C4-2B (cell line): ENCODE data around the gene ARRDC3.

ENCODE experiments used
- H3K27ac ChIP-seq: fragments of 450-650 bp; 2 replicates; pipeline ENCODE4 v1.5.1; 2017
- CTCF ChIP-seq: fragments of 450-650 bp; conservative IDR thresholded peaks from 2 replicates; pipeline ENCODE4 v1.5.1; 2017; ENCODE audit warnings: mild to moderate bottlenecking
- ZFX ChIP-seq: fragments of 450-650 bp; IDR thresholded peaks from 2 replicates; pipeline ENCODE4 v1.6.1; 2017

The ARRDC3 gene

GRCh38 chr5:91419136-91419535, 36.0 kb upstream of the ARRDC3 start:
- H3K27ac ChIP-seq: no peak overlapping the region
- no peak for TF ChIP-seq ZFX
- TF ChIP-seq CTCF: no peak

DNA sequence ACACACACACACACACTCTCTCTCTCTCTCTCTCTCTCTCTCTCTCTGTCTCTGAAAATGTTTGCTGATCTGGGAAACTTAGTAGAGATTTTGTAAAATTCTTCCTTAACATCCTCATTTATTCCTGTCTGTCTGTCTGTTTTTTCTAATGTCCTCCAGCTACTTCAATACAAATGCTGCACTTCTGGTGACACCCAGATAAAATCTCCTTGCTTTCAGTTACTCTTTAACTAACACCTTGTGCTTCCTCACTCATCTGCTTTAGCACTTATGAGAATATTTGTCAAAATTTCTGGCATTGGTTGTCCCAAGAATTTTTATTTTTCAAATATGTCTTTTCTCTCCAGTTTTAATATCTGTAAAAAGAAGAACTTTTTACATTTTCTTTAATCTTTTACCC, 35.0 kb upstream of the ARRDC3 start:
- no peak for TF ChIP-seq CTCF
- no peak for TF ChIP-seq ZFX
- H3K27ac ChIP-seq: no peak overlapping the region

DNA sequence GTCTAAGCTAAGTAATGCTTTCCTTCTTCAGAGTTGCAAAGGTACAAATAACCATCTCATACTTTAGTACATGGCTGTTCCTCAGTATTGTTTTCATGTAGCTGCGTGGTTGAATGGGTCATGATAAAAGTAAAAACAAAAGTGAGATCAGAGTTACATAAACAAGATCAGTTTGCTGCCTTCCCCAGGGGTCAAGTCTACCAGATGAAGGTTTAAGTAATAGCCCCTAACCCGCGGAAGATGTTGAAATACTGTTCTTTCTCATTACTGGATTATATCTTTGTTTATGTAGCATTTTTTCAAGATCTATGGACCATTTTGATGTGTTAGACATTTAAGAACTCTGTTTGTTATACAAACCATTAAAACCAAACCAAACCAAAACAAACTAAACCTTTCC, 34.1 kb upstream of the ARRDC3 start:
- TF ChIP-seq CTCF (no peak), ZFX (no peak)
- no peak overlapping the region for H3K27ac ChIP-seq

DNA sequence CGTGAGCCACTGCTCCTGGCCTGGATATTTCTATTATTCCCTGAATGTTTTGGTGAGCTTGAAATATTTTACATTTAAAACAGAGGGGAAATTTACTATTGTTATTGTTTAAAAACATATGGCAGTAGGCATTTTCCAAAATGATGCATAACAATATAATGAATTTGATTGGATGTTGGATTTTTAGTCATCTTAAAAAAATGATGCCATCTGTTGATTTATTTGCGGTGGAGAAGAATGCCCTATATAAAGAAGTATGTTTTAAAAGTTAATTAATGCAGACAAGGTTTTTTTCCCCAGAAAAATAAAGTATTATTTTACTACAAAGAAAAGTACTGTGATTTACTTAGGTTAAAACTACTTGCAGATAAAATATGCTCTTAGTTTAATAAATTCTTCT, 33.4 kb upstream of the ARRDC3 start:
- TF ChIP-seq ZFX: no peak
- TF ChIP-seq CTCF: no peak

DNA sequence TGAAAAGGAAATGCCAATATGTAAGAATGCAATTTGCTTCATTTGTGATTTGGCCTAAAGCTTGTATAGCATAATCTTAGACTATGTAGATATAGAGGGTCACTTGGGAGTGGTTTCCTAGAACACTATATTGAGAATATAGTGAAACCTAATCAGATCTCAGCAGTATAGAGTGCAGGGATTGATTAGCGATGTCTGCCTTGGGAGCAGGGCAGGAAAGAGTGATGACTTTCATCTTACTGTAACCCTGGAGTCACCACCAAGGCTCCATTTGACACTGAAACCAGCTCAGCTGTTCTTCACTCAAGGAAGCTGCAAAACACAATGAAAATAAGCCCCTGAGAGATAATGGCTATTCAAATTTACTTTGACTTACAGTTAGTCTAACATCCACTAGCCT, 26.2 kb upstream of the ARRDC3 start:
- TF ChIP-seq ZFX (no peak), CTCF (no peak)
- no peak overlapping the region for H3K27ac ChIP-seq

More for the DNA sequence above, 33.4 kb upstream of the ARRDC3 start:
- no peak overlapping the region for H3K27ac ChIP-seq

DNA sequence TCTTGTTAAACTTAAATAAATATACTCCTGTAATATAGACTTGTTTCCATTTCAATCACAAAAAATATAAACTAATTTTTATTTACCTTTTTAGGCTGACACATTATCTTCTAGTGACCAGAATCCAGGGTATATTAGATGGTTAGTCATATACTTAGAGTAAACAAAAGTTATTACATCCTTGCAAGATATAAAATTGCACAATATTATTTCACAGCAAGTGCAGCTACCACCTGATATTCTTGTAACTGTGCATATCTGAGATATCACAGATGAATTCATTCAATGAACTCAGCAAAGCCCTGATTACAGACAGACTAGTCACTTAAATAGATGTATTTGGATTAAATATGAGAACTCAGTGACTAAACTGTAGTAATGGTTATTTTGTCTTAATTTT, 25.6 kb upstream of the ARRDC3 start:
- TF ChIP-seq ZFX (no peak), CTCF (no peak)
- no peak overlapping the region for H3K27ac ChIP-seq

DNA sequence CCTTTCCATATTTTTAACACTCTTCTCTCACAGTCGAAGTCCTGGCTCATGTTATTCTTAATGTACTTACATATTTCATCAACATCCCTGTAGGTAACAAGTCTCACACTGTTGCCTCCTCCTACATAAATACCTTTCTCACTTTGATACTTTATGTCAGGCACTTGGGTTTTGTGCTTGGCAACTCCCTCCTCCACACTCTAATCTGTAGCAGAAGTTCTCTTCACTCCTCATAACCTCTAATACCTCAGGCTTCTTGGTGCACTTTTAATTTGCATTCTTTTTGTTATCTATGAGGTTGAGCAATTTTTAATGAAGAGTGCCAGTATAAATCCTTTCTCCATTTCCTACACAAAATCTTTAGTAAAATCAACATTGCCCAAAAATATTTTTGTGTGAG, 24.1 kb upstream of the ARRDC3 start:
- no peak overlapping the region for H3K27ac ChIP-seq
- TF ChIP-seq ZFX: no peak
- no peak for TF ChIP-seq CTCF

DNA sequence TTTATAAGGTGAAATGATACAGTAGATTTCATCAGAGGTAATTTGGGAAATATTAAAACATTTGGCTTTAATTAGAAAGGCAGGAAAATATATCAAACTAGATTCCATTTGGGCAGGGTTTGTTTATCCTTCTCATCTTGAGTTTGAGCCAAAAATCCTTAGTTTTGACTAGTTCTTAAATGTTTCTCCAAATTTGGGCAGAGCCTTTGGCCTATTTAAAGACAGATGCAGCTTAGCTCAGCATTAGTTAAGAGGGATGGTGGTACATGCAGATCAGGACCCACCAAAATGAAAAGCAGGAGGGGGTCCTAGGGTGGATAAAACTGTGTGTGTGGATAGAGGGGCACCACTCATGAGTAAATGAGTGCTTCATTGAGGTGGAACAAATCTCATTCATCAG, 20.3 kb upstream of the ARRDC3 start:
- TF ChIP-seq CTCF (no peak), ZFX (no peak)
- no peak overlapping the region for H3K27ac ChIP-seq
